ENCODE data around the gene TMEM101. TPM values are rescaled to one million over a fixed set of nuclear protein-coding genes. Genes with fewer than 3 reads are reported as not detected.
A peak's percentile ranks its signal among the peaks of the same experiment; 100 is the strongest.

Gene TMEM101
- polyA plus RNA-seq, 1 of the 3 experiments (the other 2 are of a cell fraction), result 62.9 TPM

DNA sequence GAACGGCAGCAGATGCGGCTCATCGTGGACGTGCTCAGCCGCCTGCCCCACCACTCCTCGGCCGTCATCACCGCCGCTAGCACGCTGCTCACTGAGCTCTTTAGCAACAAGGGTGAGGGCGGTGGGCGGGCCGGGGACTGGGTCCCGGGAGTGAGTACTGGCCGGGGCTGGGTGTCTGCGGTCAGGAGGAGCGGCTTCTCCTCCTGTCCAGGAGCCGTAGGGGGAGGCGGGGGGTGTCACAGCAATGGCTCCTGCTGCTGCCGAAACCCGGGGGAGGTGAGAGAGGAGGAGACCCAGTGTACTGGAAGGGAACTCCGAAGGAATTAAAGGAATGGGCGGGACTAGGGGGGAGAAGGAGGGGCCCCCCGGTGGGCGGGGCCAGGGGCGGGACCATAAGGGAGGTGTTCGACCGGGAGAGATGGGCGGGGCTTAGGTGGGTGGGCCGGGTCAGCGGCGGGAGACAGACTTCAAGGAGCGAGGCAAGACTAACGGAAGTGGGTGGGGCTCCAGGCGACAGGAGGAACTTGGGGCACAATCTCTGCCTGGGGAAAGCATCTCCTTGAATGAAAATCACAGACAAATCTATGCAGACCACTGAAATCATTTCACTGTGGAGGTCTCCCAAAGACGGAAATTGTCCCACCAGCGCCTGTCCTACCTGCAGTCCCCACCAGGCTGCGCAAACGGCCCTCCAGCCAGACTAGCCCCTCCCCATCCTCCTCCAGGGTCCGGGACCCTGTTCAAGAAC lies 8.0 kb downstream of the TMEM101 start:
- Histone ChIP-seq H3K27ac (ENCODE audit: low read depth in 2 of 2, low read length in 1 of 2) (peak overlapping the region; percentile 57 to 62; a peak in 3 of 4 replicates), H3K9ac (peak overlapping the region; percentile 78), H3K79me2 (ENCODE audit: insufficient read depth) (peaks cover 24% of the 10 kb centered on the region; the same call in 1 of the 2 replicates), H3K4me1 (ENCODE audit: control insufficient read depth in 1 of 2, insufficient read depth in 2 of 2, low read depth in 1 of 2, low read length in 1 of 2) (peaks cover 8 to 47% of the 10 kb centered on the region in 2 experiments; a peak in 2 of 4 replicates), H3K4me2 (peak overlapping the region; percentile 90), H3K36me3 (replicated peaks in 1 of 2; ENCODE audit: control insufficient read depth in 1 of 2, insufficient read depth in 2 of 2, low read length in 1 of 2) (peaks cover 0 to 9% of the 10 kb centered on the region in 2 experiments), H3K27me3 (ENCODE audit: insufficient read depth) (no peaks in the 10 kb centered on the region), H3K9me3 (no peaks in the 10 kb centered on the region), H4K20me1 (ENCODE audit: insufficient read depth) (no peaks in the 10 kb centered on the region), H3K9me2 (no peaks in the 10 kb centered on the region), H3K4me3 (ENCODE audit: low read depth in 2 of 2, low read length in 1 of 2) (peak overlapping the region; percentile 80 to 90), H3F3A (replicated peaks; ENCODE audit: insufficient read depth) (peaks cover 9% of the 10 kb centered on the region), H2AFZ (ENCODE audit: low read depth) (peak overlapping the region; percentile 88)
- 2% methylated on average over 32 of the region's 40 CpGs for WGBS (ENCODE audit: low lambda C conversion rate)
- ChIA-PET CTCF (interaction anchor here (0.6 to 31.1 kb wide), 22 partner anchors 10 to 344 kb away, joined by 3 to 638 read pairs (median 4); partner anchors contain the start of genes HDAC5, LSM12, MPP2 and PPY), POLR2A (interaction anchor here (1.0 kb wide), 1 partner anchor 100 kb away, joined by 4 read pairs; no protein-coding TSS in a partner anchor)
- peak; percentile 98 for DNase-seq
- TF ChIP-seq RAD21 (IDR thresholded peaks at IDR 0.05; ENCODE audit: low read length), result peak; percentile 63
- peak; percentile 69 for TF ChIP-seq CTCF (IDR thresholded peaks at IDR 0.05)
- TF ChIP-seq ZBTB33 (IDR thresholded peaks at IDR 0.05; ENCODE audit: borderline replicate concordance, low read depth), result no peak
- TF ChIP-seq EZH2phosphoT487 (IDR thresholded peaks at IDR 0.05; ENCODE audit: borderline replicate concordance, low read depth), result no peak
- no peak for TF ChIP-seq JUND (IDR thresholded peaks at IDR 0.05)
- TF ChIP-seq YY1 (IDR thresholded peaks at IDR 0.05; ENCODE audit: low read depth), result no peak
- no peak for TF ChIP-seq TEAD4 (IDR thresholded peaks at IDR 0.05; ENCODE audit: borderline replicate concordance, insufficient read depth)
- TF ChIP-seq RFX5 (IDR thresholded peaks at IDR 0.05; ENCODE audit: low read length), result no peak
- no peak for TF ChIP-seq EP300 (IDR thresholded peaks at IDR 0.05; ENCODE audit: borderline replicate concordance in 1 of 2, low read depth in 1 of 2, low read length in 1 of 2)
- TF ChIP-seq, protein P1, sequence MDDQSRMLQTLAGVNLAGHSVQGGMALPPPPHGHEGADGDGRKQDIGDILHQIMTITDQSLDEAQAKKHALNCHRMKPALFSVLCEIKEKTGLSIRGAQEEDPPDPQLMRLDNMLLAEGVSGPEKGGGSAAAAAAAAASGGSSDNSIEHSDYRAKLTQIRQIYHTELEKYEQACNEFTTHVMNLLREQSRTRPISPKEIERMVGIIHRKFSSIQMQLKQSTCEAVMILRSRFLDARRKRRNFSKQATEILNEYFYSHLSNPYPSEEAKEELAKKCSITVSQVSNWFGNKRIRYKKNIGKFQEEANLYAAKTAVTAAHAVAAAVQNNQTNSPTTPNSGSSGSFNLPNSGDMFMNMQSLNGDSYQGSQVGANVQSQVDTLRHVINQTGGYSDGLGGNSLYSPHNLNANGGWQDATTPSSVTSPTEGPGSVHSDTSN (IDR thresholded peaks at IDR 0.05), result no peak
- peak; percentile 63 for TF ChIP-seq SMC3 (IDR thresholded peaks at IDR 0.05; ENCODE audit: low read depth, low read length)
- TF ChIP-seq MXI1 (IDR thresholded peaks at IDR 0.05; ENCODE audit: low read depth, low read length), result 0 out of 2 replicates have a peak, but pooled peaks have one; percentile 30
- TF ChIP-seq POLR2AphosphoS5 (IDR thresholded peaks at IDR 0.05; ENCODE audit: low read depth, low read length), result peak; percentile 48
- 0 out of 2 replicates have a peak, but pooled peaks have one; percentile 14 for TF ChIP-seq TAF1 (IDR thresholded peaks at IDR 0.05; ENCODE audit: borderline replicate concordance, low read depth, low read length)
- TF ChIP-seq, protein P2, sequence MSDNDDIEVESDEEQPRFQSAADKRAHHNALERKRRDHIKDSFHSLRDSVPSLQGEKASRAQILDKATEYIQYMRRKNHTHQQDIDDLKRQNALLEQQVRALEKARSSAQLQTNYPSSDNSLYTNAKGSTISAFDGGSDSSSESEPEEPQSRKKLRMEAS (IDR thresholded peaks at IDR 0.05; ENCODE audit: low read depth), result peak; percentile 77
- TF ChIP-seq IRF3 (IDR thresholded peaks at IDR 0.05; ENCODE audit: low read depth, low read length), result no peak

Data from SK-N-SH (cell line).